DMS 273 treated with DMSO at 0.1 percent for 48 hours (cell line): ENCODE measurements around the gene MBOAT7.
"Not testable (repeated sequence)": the region's sequence is repeated elsewhere in the genome, so short reads cannot be mapped to it uniquely, and the experiment has no call there.

ENCODE experiments used
- DNase-seq: peaks from one replicate; lab custom pipeline; 2025; lab: John Stamatoyannopoulos, UW

MBOAT7 gene

GRCh38 chr19:54188215-54188871 is 1.0 kb downstream of the MBOAT7 start:
- no peak for DNase-seq

- no peak for DNase-seq
Observed at GRCh38 chr19:54186934-54187381, 2.4 kb downstream of the MBOAT7 start.

GRCh38 chr19:54186351-54186750 is 3.0 kb downstream of the MBOAT7 start:
- no peak for DNase-seq

GRCh38 chr19:54183431-54183830 is 5.9 kb downstream of the MBOAT7 start:
- no peak for DNase-seq

GRCh38 chr19:54181894-54182293 is 7.5 kb downstream of the MBOAT7 start:
- DNase-seq = not testable (repeated sequence)

- DNase-seq = no peak
Observed at GRCh38 chr19:54180691-54181091, 8.7 kb downstream of the MBOAT7 start.

- no peak for DNase-seq
Observed at GRCh38 chr19:54179921-54180461, 9.4 kb downstream of the MBOAT7 start.

GRCh38 chr19:54179262-54179852 is 10.0 kb downstream of the MBOAT7 start:
- no peak for DNase-seq

- DNase-seq = no peak
Observed at GRCh38 chr19:54178581-54179261, 10.7 kb downstream of the MBOAT7 start.

- no peak for DNase-seq
Observed at GRCh38 chr19:54173951-54174834, 15.2 kb downstream of the MBOAT7 start.

- no peak for DNase-seq
Observed at GRCh38 chr19:54173359-54173699, 16.1 kb downstream of the MBOAT7 start.

GRCh38 chr19:54172471-54173358 is 16.7 kb downstream of the MBOAT7 start, which contains the start of gene TMC4:
Gene TMC4 (minus strand): TSS chr19:54173160. CDS start chr19:54173117, 43 bp downstream.
- no peak for DNase-seq

- not testable (repeated sequence) for DNase-seq
Observed at GRCh38 chr19:54171736-54172431, 17.5 kb downstream of the MBOAT7 start.

- no peak for DNase-seq
Observed at GRCh38 chr19:54169149-54169740, 20.1 kb downstream of the MBOAT7 start.

- DNase-seq = peak; percentile 57
Observed at GRCh38 chr19:54168174-54168917, 21.0 kb downstream of the MBOAT7 start.

GRCh38 chr19:54165222-54165621 is 24.2 kb downstream of the MBOAT7 start:
- no peak for DNase-seq

- no peak for DNase-seq
Observed at GRCh38 chr19:54164369-54165068, 24.9 kb downstream of the MBOAT7 start.

- DNase-seq = no peak
Observed at GRCh38 chr19:54162884-54163283, 26.5 kb downstream of the MBOAT7 start.
